Measurements from ENCODE around the gene CADPS2.

Gene CADPS2

DNA sequence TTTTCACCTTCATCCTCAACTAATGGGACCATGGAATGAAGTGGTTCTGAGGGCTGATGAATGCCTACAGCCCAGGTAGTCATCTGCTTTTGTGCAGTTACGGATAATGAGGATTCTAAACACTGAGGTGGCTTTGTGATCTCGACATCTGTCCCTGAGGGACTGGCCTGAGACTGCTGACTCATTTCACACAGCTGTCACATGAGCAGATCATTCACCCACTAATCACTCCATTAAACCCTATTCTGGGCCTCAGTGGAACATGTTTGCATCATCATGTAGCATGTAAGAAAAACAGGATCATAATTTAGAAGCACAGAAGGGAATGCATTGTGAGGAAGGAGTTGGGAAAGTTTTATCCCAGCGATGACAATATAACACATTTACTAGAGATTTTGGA is 502.3 kb downstream of the CADPS2 start:
- DNase-seq (ENCODE audit: low read depth in 3 of 3) = no peak

DNA sequence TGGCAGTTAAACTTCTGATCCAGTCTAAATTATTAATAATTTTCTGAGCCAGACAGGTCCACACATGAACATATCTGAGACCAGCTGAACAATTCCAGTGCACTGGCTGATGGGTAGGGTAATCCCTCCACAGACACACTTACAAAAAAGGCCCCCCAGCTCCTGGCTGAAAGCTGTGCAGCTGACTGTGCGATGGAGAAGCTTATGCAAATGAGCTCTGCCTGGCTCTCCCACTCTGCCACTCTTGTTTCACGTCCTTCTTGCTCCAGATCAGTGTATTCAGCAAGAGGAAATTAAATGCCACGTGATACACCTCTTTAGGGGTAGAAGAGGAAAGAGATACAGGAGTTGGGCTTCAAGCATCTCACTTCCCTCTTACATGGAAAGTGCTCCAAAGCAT is 505.3 kb downstream of the CADPS2 start:
- DNase-seq (ENCODE audit: low read depth in 3 of 3) = no peak

GRCh38 chr7:122379491-122379890 is 506.8 kb downstream of the CADPS2 start:
- DNase-seq (ENCODE audit: low read depth in 3 of 3) = no peak

DNA sequence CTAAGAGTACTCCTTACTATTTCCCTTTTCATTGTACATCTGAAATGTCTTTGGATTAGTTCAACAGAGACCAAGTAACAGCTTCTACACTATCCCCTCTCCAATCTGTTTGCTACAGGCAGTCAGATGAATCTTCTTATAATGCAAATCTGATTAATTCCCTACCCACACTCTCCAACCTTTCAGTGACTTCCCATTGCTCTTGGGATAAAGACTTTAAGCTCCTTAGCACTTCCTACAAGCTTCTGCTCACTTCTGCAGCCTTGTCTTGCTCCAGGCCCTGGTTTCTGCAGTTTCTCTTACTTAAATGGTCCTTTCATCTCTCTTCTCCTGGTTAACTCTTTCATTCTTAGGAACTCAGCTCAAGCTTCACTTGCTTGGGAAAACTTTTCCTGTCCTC is 516.5 kb downstream of the CADPS2 start:
- no peak for DNase-seq (ENCODE audit: low read depth in 3 of 3)

- no peak for DNase-seq (ENCODE audit: low read depth in 3 of 3)
Observed at GRCh38 chr7:122364761-122365280, 521.4 kb downstream of the CADPS2 start.

DNA sequence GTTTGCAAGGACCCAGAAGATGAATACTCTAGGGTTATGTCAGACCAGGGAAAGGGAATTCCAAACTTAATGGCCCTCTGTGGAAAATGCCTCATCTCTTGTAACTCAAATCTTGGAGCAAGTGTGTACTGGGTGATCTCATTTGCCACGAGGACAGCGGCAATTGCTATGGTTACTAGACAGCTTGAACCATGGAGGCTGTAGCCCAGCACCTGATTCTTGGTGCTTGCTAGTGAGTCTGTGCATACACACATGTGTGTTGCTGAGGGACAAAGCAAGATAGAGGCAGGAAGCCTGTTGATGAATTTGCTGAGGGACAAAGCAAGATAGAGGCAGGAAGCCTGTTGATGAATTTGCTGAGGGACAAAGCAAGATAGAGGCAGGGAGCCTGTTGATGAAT is 523.1 kb downstream of the CADPS2 start:
- DNase-seq (ENCODE audit: low read depth in 3 of 3) = no peak

DNA sequence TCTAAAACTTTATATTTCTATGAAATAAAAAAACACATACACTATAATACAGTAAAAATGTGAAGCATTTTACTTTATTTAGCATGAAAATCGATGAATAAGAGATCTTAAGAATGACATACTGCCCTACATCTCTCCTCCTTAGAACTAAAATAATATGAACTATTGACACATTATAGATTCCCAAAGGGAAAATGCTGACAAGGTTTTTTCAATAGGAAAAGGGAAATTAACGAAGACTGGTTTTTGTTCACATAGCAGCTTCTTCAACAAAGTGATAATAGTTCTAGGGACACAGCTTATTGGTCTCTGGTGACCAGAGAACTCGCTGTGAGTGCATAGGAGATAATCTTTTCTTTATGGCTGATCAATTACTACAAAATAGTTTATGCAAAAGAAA is 523.8 kb downstream of the CADPS2 start:
- no peak for DNase-seq (ENCODE audit: low read depth in 3 of 3)

DNA sequence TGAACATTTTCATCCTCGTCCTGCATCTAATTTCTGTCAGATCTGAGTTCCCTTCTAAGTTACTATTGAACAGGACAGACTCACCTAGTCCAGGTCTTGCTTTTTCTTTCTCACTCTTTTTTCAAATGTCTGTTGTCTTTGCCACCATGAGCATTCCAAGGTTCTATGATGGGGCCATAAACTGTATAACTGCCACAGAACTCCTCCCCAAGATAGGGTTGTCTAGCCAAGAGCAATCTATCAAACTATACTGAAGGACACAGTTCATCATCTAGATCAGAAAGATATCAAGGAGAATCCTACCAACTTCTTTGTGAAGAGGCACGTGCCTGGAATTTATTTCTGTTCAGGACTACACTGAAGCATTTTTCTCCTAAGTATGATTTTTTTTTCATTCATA is 531.6 kb downstream of the CADPS2 start:
- no peak for DNase-seq (ENCODE audit: low read depth in 3 of 3)

GRCh38 chr7:122352454-122352853 is 533.8 kb downstream of the CADPS2 start:
- no peak for DNase-seq (ENCODE audit: low read depth in 3 of 3)

DNA sequence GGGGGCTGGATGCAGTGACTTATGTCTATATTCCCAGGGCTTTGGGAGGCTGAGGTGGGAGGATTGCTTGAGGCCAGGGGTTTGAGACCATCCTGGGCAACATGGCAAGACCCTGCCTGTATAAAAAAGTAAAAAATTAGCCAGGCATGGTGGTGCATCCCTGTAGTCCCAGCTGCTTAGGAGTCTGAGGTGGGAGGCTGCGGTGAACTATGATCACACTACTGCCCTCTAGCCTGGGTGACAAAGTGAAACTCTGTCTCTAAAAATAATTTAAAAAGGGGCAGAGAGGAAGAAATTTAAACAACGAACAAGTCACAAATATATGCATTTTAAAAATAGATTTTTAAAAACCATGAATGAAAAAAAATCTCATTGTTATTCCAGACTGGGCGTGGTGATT is 535.6 kb downstream of the CADPS2 start:
- DNase-seq (ENCODE audit: low read depth in 3 of 3) = no peak

- no peak for DNase-seq (ENCODE audit: low read depth in 3 of 3)
Observed at GRCh38 chr7:122344303-122344620, 542.0 kb downstream of the CADPS2 start.

GRCh38 chr7:122343601-122344302 is 542.5 kb downstream of the CADPS2 start:
- no peak for DNase-seq (ENCODE audit: low read depth in 3 of 3)

DNA sequence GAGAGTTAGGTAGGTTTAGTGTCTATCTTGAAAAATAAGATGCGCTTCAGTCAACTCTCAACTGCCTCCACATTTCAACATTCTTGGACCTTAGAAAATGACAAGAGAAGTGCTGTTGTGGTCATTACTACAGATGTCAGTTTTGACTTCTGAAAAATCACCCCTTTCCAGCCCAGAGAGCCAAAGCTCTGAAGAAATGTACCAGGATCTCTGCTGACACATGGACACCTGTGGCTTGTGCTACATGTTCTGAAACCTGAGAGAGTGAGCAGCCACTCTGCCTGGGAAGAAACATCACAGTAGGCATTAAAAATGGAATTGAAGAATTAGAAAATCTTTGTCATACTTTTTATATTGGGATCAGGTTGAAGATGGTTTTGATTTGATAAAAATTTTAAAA is 545.8 kb downstream of the CADPS2 start:
- DNase-seq (ENCODE audit: low read depth in 3 of 3) = no peak

DNA sequence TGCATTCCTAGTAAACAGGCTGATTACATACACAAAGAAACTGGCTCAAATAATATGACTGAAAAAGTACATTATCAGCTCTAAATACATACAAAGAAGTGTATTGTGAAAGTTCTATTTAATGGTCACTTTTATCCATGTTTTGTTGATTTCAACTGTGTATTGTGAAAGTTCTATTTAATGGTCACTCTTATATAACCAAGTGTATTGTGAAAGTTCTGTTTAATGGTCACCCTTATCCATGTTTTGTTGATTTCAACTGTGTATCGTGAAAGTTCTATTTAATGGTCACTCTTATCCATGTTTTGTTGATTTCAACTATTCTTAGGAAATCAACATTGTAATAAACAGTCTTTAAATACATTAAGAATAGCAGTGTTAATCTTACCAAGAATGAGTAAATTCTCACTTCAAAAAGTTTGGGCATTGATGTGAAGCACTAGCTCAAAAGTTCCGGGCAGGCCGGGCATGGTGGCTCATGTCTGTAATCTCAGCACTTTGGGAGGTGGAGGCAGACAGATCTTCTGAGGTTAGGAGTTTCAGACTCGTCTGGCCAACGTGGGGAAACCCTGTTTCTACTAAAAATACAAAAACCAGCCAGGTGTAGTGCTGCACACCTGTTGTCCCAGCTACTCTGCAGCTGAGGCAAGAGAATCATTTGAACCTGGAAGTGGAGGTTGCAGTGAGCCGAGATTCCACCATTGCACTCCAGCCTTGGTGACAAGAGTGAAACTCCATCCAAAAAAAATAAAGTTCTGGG is 546.9 kb downstream of the CADPS2 start:
- no peak for DNase-seq (ENCODE audit: low read depth in 3 of 3)

GRCh38 chr7:122337011-122337410 is 549.2 kb downstream of the CADPS2 start:
- no peak for DNase-seq (ENCODE audit: low read depth in 3 of 3)

- no peak for DNase-seq (ENCODE audit: low read depth in 3 of 3)
Observed at GRCh38 chr7:122329145-122329802, 557.0 kb downstream of the CADPS2 start.

- no peak for DNase-seq (ENCODE audit: low read depth in 3 of 3)
Observed at GRCh38 chr7:122327969-122328368, 558.3 kb downstream of the CADPS2 start.

GRCh38 chr7:122316467-122317388 is 569.5 kb downstream of the CADPS2 start:
- DNase-seq (ENCODE audit: low read depth in 3 of 3) = no peak

DNA sequence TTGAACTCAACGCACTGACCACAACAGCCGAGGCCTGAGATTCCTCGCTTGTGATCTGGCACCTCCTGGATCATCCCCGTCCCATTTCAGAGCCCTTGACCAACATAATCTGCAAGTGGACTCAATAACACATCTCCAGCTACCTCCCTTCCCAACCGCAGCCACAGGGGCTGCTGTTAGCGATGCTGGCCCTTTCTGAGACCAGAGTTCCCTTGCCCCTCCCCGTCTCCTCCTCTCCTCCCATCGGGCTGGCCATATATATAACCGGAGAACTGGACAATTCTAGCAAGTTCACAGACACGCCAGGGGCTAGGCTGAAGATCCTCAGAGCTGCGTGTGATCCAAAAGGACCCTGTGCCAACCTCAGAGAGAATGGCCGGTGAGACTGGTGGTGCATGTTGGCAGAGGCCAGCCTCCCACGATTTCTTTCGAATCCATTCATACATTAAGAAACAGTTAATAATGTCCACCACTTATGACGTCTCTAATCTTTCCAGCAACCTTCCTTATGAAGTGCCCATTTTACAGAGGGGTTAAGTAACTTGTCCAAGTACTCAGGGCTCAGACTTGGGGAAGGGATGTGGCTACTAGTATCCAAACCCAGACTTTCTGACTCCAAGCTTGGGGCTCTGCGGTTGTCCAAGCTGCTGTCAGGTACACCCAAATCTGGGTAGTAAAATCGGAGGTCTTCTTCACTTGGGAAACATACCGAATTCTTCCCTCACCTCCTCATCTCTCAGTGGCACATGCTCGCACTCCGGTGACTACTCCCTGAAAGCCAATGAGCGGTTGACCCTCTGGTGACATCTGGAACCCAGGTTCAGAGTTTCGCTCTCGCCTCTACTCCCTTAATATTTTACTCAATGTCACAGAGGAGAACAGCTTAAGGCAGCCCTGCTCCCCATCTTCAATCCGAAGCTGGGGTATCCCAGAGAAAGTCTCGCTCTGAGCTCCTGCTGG is 570.5 kb downstream of the CADPS2 start:
- no peak for DNase-seq (ENCODE audit: low read depth in 3 of 3)

GRCh38 chr7:122314284-122314683 is 572.0 kb downstream of the CADPS2 start:
- DNase-seq (ENCODE audit: low read depth in 3 of 3) = no peak

DNA sequence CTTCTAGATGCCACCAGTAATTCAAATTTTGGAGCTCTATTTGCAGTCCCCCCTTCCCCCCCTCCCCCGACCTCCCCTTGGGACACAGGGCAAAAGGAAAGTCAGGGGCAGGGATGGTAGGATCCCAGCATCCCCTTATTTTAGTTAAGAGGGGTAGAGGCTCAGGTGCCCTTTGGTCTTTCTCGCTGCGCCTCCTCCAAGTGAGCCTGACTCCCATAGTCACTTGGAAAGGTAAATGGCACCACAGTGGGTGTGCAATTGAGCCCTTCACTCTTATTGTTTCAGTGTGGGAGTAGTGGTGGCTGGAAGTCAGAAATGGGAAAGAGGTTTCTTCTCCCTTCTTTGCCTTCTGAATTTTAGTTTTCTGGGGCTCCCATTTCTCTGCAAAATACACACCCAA is 573.5 kb downstream of the CADPS2 start:
- DNase-seq (ENCODE audit: low read depth in 3 of 3) = no peak

Data from stimulated activated CD4-positive, alpha-beta T cell treated with anti-CD3 and anti-CD28 coated beads, TNF-alpha, amount 100 ng/mL, for 48 hours (primary cell).